ENCODE measurements around the gene NUDT4. TPM values are rescaled to one million over a fixed set of nuclear protein-coding genes. Genes with fewer than 3 reads are reported as not detected.

The NUDT4 gene
- total RNA-seq, 1 experiment from 2014 or later: 56.5 TPM

DNA sequence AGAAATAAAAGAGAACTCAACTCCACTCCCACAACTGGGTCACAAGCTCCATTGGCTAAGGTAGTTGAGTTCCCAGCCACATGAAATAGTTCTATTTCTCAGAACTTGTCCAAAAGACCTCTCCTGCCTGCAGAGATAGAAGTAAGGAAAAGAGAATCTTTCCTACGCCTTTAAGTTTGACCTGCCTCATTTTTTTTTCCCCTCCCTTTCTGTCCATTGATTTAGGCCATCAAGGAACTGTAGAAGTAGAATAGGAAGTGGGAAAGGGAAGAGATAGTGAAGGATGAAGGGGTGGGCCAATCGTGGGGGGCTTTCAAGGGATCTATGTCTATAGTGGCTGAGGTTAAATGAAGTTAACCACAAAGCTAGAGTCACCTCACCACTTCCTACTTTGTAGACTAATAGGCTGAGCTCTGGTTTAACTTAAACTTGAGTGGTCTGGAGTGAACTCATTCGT lies 13.9 kb upstream of the NUDT4 start:
- POLR2A ChIA-PET: no interaction called here
- CTCF ChIA-PET: interaction anchor here (1.0 kb wide), 1 partner anchor 56 kb away, joined by 4 read pairs; no protein-coding TSS in a partner anchor
- Mint-ChIP-seq H3K27ac (no peak overlapping the region), H3K4me3 (no peak overlapping the region), H3K27me3 (ENCODE audit: low read depth) (no peaks in the 10 kb centered on the region), H3K36me3 (no peaks in the 10 kb centered on the region), H3K4me1 (peaks cover 12% of the 10 kb centered on the region), H3K9me3 (no peaks in the 10 kb centered on the region)
- DNase-seq (ENCODE audit: low spot score): no peak
- ATAC-seq: no peak
- TF ChIP-seq FOXK1 (CRISPR knock-in tag; IDR thresholded peaks at IDR 0.05): no peak
- TF ChIP-seq ZNF512 (CRISPR knock-in tag; IDR thresholded peaks at IDR 0.05; ENCODE audit: borderline replicate concordance): no peak
- TF ChIP-seq ARID4B (CRISPR knock-in tag; IDR thresholded peaks at IDR 0.05; ENCODE audit: borderline replicate concordance): no peak
- TF ChIP-seq FOXJ3 (CRISPR knock-in tag; IDR thresholded peaks at IDR 0.05; ENCODE audit: borderline replicate concordance): no peak
- no peak for TF ChIP-seq USF2 (CRISPR knock-in tag; IDR thresholded peaks at IDR 0.05)
- TF ChIP-seq, protein P1, sequence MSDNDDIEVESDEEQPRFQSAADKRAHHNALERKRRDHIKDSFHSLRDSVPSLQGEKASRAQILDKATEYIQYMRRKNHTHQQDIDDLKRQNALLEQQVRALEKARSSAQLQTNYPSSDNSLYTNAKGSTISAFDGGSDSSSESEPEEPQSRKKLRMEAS (CRISPR knock-in tag; IDR thresholded peaks at IDR 0.05): no peak
- TF ChIP-seq, protein P2, sequence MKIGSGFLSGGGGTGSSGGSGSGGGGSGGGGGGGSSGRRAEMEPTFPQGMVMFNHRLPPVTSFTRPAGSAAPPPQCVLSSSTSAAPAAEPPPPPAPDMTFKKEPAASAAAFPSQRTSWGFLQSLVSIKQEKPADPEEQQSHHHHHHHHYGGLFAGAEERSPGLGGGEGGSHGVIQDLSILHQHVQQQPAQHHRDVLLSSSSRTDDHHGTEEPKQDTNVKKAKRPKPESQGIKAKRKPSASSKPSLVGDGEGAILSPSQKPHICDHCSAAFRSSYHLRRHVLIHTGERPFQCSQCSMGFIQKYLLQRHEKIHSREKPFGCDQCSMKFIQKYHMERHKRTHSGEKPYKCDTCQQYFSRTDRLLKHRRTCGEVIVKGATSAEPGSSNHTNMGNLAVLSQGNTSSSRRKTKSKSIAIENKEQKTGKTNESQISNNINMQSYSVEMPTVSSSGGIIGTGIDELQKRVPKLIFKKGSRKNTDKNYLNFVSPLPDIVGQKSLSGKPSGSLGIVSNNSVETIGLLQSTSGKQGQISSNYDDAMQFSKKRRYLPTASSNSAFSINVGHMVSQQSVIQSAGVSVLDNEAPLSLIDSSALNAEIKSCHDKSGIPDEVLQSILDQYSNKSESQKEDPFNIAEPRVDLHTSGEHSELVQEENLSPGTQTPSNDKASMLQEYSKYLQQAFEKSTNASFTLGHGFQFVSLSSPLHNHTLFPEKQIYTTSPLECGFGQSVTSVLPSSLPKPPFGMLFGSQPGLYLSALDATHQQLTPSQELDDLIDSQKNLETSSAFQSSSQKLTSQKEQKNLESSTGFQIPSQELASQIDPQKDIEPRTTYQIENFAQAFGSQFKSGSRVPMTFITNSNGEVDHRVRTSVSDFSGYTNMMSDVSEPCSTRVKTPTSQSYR (CRISPR knock-in tag; IDR thresholded peaks at IDR 0.05): no peak
- no peak for TF ChIP-seq NFE2L1 (CRISPR knock-in tag; IDR thresholded peaks at IDR 0.05)
- no peak for TF ChIP-seq GABPB1 (CRISPR knock-in tag; IDR thresholded peaks at IDR 0.05)
- TF ChIP-seq ZNF263 (CRISPR knock-in tag; IDR thresholded peaks at IDR 0.05; ENCODE audit: low read depth): no peak
- TF ChIP-seq, protein P3, sequence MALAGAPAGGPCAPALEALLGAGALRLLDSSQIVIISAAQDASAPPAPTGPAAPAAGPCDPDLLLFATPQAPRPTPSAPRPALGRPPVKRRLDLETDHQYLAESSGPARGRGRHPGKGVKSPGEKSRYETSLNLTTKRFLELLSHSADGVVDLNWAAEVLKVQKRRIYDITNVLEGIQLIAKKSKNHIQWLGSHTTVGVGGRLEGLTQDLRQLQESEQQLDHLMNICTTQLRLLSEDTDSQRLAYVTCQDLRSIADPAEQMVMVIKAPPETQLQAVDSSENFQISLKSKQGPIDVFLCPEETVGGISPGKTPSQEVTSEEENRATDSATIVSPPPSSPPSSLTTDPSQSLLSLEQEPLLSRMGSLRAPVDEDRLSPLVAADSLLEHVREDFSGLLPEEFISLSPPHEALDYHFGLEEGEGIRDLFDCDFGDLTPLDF (CRISPR knock-in tag; IDR thresholded peaks at IDR 0.05): no peak
- TF ChIP-seq, protein P4, sequence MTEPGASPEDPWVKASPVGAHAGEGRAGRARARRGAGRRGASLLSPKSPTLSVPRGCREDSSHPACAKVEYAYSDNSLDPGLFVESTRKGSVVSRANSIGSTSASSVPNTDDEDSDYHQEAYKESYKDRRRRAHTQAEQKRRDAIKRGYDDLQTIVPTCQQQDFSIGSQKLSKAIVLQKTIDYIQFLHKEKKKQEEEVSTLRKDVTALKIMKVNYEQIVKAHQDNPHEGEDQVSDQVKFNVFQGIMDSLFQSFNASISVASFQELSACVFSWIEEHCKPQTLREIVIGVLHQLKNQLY (CRISPR knock-in tag; IDR thresholded peaks at IDR 0.05): no peak
